Activated T-cell treated with anti-CD3 and anti-CD28 coated beads, Interleukin-2, amount 50 U/mL, for 4 hours (primary cell): ENCODE results near the gene NEGR1. TPM values are rescaled to one million over a fixed set of nuclear protein-coding genes. Genes with fewer than 3 reads are reported as not detected.

Source experiments
- ATAC-seq, 2 donors: fragments of 200-7000 bp; cut with Tn5 transposase; one replicate each; pipeline ENCODE4 v1.10.0; 2021
- DNase-seq: peaks from one replicate; pipeline ENCODE4 v3.0.0-alpha.2; 2020
- H3K27me3 Mint-ChIP-seq: one replicate; pipeline ENCODE4 v1.8.0; 2021; ENCODE audit warnings: low read depth, mixed read lengths
- H3K36me3 Mint-ChIP-seq: one replicate; pipeline ENCODE4 v1.8.0; 2022; ENCODE audit warnings: mixed read lengths; ENCODE audit not compliant: insufficient read depth
- H3K4me1 Mint-ChIP-seq: one replicate; pipeline ENCODE4 v1.8.0; 2021; ENCODE audit warnings: low read depth, mixed read lengths
- H3K4me3 Mint-ChIP-seq: one replicate; pipeline ENCODE4 v1.8.0; 2021; ENCODE audit warnings: mild to moderate bottlenecking, moderate library complexity, mixed read lengths
- H3K9me3 Mint-ChIP-seq: one replicate; pipeline ENCODE4 v1.8.0; 2021; ENCODE audit warnings: mixed read lengths
- total RNA-seq, 3 donors: library from RNA; stranded (reverse); gene quantifications; one replicate each; pipeline ENCODE4 v1.2.1, GENCODE V29; 2021

The NEGR1 gene
- total RNA-seq, 3 donors from 2014 or later, result not detected

DNA sequence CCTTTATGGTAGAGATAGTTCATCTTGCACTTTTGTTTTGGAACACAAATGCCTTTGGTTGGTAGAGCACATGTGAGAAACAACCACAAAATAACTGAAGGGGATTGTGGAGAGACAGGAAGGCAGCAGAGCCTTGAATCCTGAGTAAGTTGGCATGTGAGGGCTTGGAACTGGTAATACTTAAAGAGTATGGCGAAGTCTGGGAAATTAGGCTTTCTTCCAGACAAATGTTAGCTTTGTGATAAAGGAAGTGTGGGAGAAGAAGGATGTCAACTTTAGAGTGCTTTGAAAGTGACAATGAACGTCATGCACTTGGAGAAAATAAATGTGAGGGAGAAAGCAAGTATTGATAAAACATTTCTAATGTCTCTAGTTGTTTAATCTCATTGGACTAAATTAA is 725.2 kb downstream of the NEGR1 start:
- DNase-seq (no peak), ATAC-seq (no peak)
- no peaks in the 10 kb centered on the region for H3K27me3 Mint-ChIP-seq
- H3K4me3 Mint-ChIP-seq, result no peak overlapping the region
- no peaks in the 10 kb centered on the region for H3K36me3 Mint-ChIP-seq
- H3K9me3 Mint-ChIP-seq, result no peaks in the 10 kb centered on the region
- no peaks in the 10 kb centered on the region for H3K4me1 Mint-ChIP-seq

DNA sequence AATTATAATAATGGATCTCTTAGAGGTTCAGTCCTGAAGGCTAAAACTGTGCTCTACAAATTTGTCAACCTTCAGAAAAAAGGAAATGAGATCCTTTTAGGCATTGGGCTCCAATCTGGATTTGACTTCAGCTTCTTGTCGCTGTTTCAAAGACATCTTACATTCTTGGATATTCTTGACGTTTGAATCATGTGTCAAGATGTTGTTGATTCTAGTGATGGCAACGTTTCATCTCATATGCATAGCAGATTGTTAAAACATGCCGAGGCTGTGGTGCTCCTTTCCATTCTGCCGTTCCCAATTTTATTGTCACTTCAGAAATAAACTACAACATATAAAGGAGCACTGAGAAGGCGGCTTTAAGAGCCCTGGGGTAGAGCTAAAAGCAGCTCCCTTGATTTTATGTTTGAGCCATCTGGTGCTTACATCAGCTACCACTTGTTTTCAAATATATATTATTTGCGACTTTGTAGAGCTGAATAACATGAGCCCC is 733.9 kb downstream of the NEGR1 start:
- no peak for ATAC-seq
- no peak for DNase-seq
- Mint-ChIP-seq H3K27me3 (no peaks in the 10 kb centered on the region), H3K36me3 (no peaks in the 10 kb centered on the region), H3K4me3 (no peak overlapping the region), H3K9me3 (no peaks in the 10 kb centered on the region), H3K4me1 (no peaks in the 10 kb centered on the region)

DNA sequence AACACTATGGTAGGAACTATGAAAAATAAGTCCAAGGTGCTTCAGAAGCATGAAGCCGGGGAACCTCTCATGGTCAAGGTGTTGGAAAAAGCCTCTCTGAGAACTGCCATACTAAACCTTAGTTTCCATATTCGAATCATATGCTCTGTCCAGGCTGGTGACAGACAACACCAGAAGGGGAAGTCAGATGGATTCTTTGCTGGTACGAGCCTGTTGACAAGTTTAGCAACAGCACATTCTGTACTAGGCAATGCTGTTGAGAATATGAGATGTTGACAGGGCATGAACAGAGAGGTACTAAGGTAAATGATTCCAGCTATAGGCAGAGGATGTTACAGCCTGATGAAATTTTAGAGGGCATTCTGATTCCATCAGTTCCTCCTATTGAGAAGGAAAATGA is 740.2 kb downstream of the NEGR1 start:
- no peaks in the 10 kb centered on the region for H3K4me1 Mint-ChIP-seq
- DNase-seq (no peak), ATAC-seq (no peak)
- H3K4me3 Mint-ChIP-seq, result no peak overlapping the region
- H3K27me3 Mint-ChIP-seq, result no peaks in the 10 kb centered on the region
- no peaks in the 10 kb centered on the region for H3K36me3 Mint-ChIP-seq
- no peaks in the 10 kb centered on the region for H3K9me3 Mint-ChIP-seq

DNA sequence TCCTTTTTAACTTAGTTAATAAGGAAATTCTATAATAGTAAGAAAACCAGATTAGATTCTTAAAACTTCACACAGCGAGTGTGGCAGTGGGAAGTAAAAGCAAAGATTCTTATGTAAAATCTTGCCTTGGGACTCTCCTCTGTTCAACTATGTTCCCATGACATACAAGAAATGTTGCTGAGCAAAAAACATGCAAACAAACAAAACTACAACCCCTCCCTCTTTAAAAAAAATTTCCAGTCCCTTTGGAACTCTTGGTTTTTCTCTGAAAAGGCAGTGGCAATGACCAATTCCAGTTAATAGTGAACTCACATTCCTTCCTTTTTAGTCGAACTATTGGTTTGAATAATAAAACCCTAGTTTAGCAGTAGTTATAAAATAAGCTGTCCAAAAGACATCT is 748.4 kb downstream of the NEGR1 start:
- ATAC-seq (no peak), DNase-seq (no peak)
- H3K36me3 Mint-ChIP-seq, result no peaks in the 10 kb centered on the region
- no peaks in the 10 kb centered on the region for H3K27me3 Mint-ChIP-seq
- no peaks in the 10 kb centered on the region for H3K4me1 Mint-ChIP-seq
- no peak overlapping the region for H3K4me3 Mint-ChIP-seq
- H3K9me3 Mint-ChIP-seq, result peaks cover 4% of the 10 kb centered on the region

DNA sequence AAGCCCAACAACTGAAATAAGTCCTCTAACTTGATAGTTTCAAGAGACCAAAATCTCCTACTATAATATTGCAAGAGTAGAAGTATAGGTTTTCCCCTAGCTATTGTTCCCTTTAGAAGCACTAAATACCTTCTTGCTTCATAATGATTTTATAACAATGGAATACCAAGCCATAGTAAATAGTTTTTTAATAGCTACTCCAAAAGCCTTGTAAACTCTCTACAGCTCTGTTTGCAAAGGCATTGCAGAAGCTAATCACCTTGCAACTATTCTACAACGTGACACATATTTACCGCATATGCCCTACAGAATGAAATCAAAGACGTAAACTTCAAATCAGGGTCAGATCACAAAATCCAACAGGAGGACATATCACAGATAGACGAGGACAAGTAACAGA is 750.0 kb downstream of the NEGR1 start:
- Mint-ChIP-seq H3K4me3 (no peak overlapping the region), H3K27me3 (no peaks in the 10 kb centered on the region), H3K4me1 (no peaks in the 10 kb centered on the region), H3K9me3 (peaks cover 4% of the 10 kb centered on the region), H3K36me3 (no peaks in the 10 kb centered on the region)
- ATAC-seq, result no peak
- DNase-seq, result no peak

DNA sequence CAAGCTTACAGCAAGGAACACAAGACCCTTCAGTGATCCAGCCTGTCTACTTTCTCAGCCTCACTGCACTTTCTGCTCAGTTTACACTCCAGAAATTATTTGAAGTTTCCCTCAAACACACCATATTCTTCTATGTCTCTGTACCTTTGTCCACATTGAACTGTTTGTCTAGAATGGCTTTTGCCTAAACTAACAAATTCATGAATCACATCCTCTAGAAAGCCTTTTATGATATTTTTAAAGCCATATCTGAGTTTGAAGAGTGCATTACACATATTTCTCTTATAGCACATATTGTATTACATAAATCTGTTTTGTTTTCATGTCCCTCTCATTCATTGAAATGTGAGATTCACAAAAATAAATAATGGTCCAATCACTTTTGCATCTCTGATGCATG is 755.5 kb downstream of the NEGR1 start:
- no peaks in the 10 kb centered on the region for H3K9me3 Mint-ChIP-seq
- H3K36me3 Mint-ChIP-seq, result no peaks in the 10 kb centered on the region
- ATAC-seq, result no peak
- no peaks in the 10 kb centered on the region for H3K4me1 Mint-ChIP-seq
- DNase-seq, result no peak
- H3K4me3 Mint-ChIP-seq, result no peak overlapping the region
- H3K27me3 Mint-ChIP-seq, result no peaks in the 10 kb centered on the region

DNA sequence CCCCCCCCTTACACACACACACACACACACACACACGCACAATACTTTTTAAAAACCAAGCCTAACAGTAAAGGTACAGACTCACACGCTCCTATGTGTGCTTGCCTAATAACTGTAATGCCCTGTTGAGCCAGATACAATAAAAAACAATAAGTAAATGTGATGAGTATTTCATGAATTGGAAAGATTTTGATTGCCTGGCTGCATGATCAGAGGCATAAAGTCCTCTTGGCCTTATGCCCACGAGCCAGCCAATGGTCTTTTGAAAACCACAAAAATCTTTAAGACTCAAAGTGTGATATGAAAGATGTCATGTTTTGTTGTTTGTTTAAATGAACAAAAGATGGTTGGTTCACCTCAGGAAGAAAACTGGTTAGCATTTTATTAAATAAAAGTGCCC is 759.6 kb downstream of the NEGR1 start:
- Mint-ChIP-seq H3K36me3 (no peaks in the 10 kb centered on the region), H3K27me3 (no peaks in the 10 kb centered on the region), H3K4me1 (no peaks in the 10 kb centered on the region), H3K4me3 (no peak overlapping the region), H3K9me3 (no peaks in the 10 kb centered on the region)
- ATAC-seq (no peak), DNase-seq (no peak)

DNA sequence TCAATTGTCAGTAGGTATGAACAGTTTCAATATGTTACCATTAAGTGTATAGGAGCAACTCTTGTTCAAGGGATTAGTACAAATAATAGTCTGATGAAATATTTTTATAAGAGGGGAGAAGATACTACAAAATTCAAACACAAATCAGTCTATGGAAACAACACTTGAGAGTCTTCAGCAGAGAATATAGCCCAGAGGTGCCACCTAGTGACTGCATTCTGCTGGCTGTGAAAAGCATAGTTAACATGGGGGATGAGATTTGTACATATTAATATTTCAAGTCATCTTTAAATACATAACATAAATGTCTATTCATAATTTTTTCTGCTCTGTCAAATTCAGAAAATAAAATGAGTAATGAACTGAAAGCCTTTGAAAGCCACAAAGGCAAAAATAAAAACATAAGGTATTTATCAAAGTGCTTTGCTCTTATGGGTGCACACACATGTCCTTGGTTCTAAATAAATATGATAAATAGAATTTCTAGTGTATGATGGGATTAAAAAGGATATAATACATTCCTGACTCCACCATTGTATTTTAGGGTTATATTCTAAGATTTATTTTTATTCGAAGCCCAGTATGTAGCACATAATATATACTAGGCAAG is 760.6 kb downstream of the NEGR1 start:
- H3K4me1 Mint-ChIP-seq, result no peaks in the 10 kb centered on the region
- H3K36me3 Mint-ChIP-seq, result no peaks in the 10 kb centered on the region
- no peaks in the 10 kb centered on the region for H3K9me3 Mint-ChIP-seq
- no peak overlapping the region for H3K4me3 Mint-ChIP-seq
- ATAC-seq (no peak), DNase-seq (no peak)
- H3K27me3 Mint-ChIP-seq, result no peaks in the 10 kb centered on the region

DNA sequence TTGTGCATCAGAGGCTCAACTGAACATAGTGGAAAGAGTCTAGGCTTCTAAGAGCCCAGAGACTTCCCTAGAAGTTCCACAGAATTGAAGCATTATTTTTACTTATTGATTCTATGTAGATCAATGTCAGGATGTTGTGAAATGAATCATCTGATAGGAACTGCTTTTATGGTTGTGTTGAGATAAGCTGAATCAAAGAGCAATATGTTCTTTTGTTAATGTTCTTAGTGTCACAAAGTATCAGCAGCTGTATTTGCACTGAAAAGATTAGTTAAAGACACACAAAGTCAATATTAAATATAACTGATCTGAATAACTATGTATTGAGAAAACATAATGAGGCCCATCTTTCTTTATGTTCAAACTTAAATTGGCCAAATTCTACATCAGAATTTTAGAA is 770.8 kb downstream of the NEGR1 start:
- Mint-ChIP-seq H3K36me3 (no peaks in the 10 kb centered on the region), H3K9me3 (peaks cover 15% of the 10 kb centered on the region), H3K4me3 (no peak overlapping the region), H3K27me3 (no peaks in the 10 kb centered on the region), H3K4me1 (no peaks in the 10 kb centered on the region)
- DNase-seq (no peak), ATAC-seq (no peak)

DNA sequence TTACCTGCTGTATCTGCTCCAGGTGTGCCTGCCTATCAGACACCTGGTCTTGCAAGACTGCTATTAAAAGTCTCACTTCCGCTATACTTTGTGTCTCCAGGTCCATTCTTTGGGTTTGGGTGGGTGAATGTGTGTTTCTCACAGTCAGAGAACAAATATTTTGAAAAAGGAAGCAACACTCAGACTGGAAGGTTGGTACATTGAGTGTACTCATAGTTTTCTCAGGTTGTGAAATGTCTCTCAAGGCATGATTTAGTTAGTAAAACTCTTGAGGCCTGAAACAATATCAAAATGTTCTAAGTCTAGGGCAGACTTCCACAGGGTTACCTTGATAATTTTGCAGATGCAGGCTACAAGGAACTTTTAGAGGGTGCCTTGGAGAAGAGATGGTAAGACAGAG is 771.6 kb downstream of the NEGR1 start:
- H3K4me1 Mint-ChIP-seq, result no peaks in the 10 kb centered on the region
- no peaks in the 10 kb centered on the region for H3K36me3 Mint-ChIP-seq
- DNase-seq, result no peak
- H3K9me3 Mint-ChIP-seq, result peaks cover 18% of the 10 kb centered on the region
- no peak overlapping the region for H3K4me3 Mint-ChIP-seq
- no peak for ATAC-seq
- no peaks in the 10 kb centered on the region for H3K27me3 Mint-ChIP-seq

DNA sequence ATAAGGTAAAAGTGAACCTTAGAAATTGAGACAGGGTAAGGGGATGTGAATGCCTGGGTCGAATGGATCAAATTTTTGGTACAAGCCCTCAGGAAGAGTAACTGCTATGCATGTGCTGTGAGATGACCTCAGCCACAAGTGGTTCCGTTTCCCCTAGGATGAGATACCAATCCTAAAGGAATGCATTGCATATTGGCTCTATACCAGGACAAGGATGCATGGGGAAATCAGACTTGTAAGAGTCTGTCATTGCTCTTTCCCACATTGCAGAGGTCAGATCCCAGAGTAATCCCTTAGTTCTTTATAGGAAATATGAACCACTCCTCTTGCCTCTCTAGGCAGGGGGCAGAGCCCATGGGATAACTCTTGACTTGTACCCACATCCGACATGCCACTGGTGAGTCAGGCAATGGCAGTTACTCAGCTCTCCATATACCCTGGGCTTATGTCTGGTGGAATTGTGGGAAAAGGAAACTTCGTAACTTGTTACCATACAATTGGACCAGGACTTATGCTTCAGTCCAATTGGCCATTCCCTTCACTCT is 773.2 kb downstream of the NEGR1 start:
- no peaks in the 10 kb centered on the region for H3K4me1 Mint-ChIP-seq
- peaks cover 18% of the 10 kb centered on the region for H3K9me3 Mint-ChIP-seq
- no peaks in the 10 kb centered on the region for H3K36me3 Mint-ChIP-seq
- H3K27me3 Mint-ChIP-seq, result no peaks in the 10 kb centered on the region
- no peak overlapping the region for H3K4me3 Mint-ChIP-seq
- ATAC-seq (no peak), DNase-seq (no peak)

DNA sequence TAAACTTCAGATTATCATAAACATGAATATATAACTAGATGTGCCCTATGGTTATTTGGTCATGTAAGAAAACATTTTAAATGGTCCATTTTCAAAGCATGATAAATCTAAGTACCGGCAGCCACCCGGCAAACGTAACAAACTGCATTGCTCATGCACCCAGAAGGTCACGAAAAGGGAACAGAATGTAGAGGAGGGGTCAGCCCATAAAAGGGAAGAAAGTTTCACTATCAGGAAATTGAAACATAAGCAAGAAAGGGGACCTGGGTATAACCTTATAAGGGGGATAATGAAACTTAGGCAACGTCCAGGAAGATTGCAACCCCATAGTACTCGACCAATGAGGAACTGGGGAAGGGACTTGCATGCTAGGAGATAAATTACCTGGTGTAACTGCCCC is 780.3 kb downstream of the NEGR1 start:
- no peaks in the 10 kb centered on the region for H3K36me3 Mint-ChIP-seq
- DNase-seq (no peak), ATAC-seq (no peak)
- peaks cover 27% of the 10 kb centered on the region for H3K9me3 Mint-ChIP-seq
- no peaks in the 10 kb centered on the region for H3K27me3 Mint-ChIP-seq
- H3K4me1 Mint-ChIP-seq, result no peaks in the 10 kb centered on the region
- no peak overlapping the region for H3K4me3 Mint-ChIP-seq

DNA sequence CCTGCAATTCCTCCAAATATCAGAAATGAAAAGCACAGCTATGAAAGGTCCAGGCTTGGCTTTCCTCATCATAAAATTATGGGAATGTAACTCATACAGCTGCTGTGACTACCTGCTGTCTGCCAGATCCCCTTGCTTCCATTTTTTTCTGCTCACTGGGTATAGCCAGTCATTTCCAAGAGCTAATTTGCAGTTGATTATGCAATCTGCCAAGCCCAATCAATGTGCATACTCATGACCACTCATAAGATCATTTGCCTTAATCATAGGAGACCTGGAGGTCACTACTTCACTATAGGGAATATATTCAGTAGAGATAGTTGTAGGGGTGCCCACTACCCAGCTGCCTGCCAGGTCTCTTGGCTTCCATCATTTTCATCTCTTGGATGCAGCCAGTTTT is 783.8 kb downstream of the NEGR1 start:
- no peaks in the 10 kb centered on the region for H3K4me1 Mint-ChIP-seq
- no peak overlapping the region for H3K4me3 Mint-ChIP-seq
- DNase-seq, result no peak
- ATAC-seq, result no peak
- H3K9me3 Mint-ChIP-seq, result peaks cover 16% of the 10 kb centered on the region
- H3K36me3 Mint-ChIP-seq, result no peaks in the 10 kb centered on the region
- no peaks in the 10 kb centered on the region for H3K27me3 Mint-ChIP-seq

DNA sequence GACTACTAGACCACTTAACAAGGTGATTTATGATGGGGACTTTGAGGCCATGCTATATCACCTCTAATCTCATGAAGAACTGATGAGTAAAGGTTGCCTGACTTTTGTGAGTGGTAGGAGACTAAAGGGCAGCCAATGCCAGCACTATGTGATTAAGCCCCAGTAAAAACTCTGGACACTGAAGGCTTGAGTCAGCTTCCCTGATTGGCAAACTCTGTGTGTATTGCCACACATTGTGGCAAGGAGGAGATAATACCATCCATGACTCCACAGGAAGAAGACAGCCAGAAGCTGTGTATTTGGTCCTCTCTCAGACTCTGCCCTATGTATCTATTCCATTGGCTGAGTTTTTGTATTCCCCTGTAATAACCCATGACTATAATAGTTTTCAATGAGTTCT is 788.2 kb downstream of the NEGR1 start:
- ATAC-seq (no peak), DNase-seq (no peak)
- Mint-ChIP-seq H3K4me1 (no peaks in the 10 kb centered on the region), H3K27me3 (no peaks in the 10 kb centered on the region), H3K9me3 (no peaks in the 10 kb centered on the region), H3K36me3 (no peaks in the 10 kb centered on the region), H3K4me3 (no peak overlapping the region)

DNA sequence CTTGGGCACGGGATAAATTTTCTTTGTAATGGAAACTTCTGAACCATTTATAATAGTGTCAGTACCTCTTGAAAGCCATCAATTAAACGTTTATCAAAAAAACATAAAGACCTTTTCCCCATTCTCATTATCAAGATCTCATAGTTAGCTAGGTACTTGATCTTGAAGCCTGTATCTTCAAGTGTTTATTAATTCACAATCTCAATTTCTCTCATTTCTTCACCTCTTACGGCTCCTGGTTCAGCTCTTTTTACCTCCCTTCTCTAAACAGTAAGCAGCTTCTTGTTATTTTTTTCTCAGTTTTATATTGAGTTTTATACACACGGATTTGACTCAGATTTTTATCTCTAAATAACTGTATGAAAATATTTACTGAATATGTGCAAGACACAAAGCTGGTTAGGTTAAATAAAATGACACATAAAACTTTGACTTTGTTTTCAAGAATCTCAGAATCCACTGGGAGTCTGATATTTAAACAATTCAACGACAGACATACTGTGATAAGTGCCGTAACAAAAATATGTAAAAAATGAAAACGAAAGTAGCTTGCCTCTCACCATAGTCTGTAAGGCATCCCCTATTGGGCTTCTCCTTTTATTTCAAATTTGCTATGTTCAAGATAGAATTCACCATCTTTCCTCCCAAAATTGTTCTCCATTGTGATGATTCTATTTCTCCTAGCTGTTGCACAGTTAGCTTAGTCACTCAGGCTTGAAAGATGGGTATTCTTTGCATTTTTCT is 789.9 kb downstream of the NEGR1 start:
- ATAC-seq (no peak), DNase-seq (no peak)
- no peaks in the 10 kb centered on the region for H3K9me3 Mint-ChIP-seq
- no peaks in the 10 kb centered on the region for H3K27me3 Mint-ChIP-seq
- no peak overlapping the region for H3K4me3 Mint-ChIP-seq
- no peaks in the 10 kb centered on the region for H3K36me3 Mint-ChIP-seq
- no peaks in the 10 kb centered on the region for H3K4me1 Mint-ChIP-seq
